CD14-positive monocyte (primary cell): ENCODE data around the gene GEN1. TPM values are rescaled to one million over a fixed set of nuclear protein-coding genes. Genes with fewer than 3 reads are reported as not detected.
A peak's percentile ranks its signal among the peaks of the same experiment; 100 is the strongest.

ENCODE experiments used
- DNase-seq, 3 donors: peaks; one replicate each; pipeline ENCODE4 v3.0.0-alpha.2; 2011 to 2022
- H2AFZ ChIP-seq: 2 replicates; pipeline ENCODE4 v1.6.0; 2012; ENCODE audit warnings: mild to moderate bottlenecking, low read depth, low read length, inconsistent platforms; ENCODE audit not compliant: insufficient read depth, poor library complexity, severe bottlenecking
- H3K27ac ChIP-seq, 2 donors: 1 replicate in 1 of 2; 2 replicates in 1 of 2; pipeline ENCODE4 v1.5.1; 2012 to 2013; ENCODE audit warnings: low read length in 2 of 2, control low read depth in 1 of 2, inconsistent platforms in 1 of 2, low read depth in 1 of 2, mild to moderate bottlenecking in 1 of 2
- H3K27me3 ChIP-seq, 2 donors: one replicate each; pipeline versions ENCODE4 v1.6.0 to v1.6.1; 2011 to 2013; ENCODE audit warnings: low read length in 2 of 2; ENCODE audit not compliant: control insufficient read depth in 2 of 2, insufficient read depth in 2 of 2
- H3K36me3 ChIP-seq, 2 donors: replicated peaks in 1 of 2; 1 replicate in 1 of 2; 2 replicates in 1 of 2; pipeline versions ENCODE4 v1.5.1 to v1.6.1; 2012 to 2013; ENCODE audit warnings: low read length in 2 of 2, control low read depth in 1 of 2, inconsistent platforms in 1 of 2, mild to moderate bottlenecking in 1 of 2; ENCODE audit not compliant: insufficient read depth in 2 of 2, control insufficient read depth in 1 of 2
- H3K4me1 ChIP-seq, 2 donors: 1 replicate in 1 of 2; 2 replicates in 1 of 2; pipeline versions ENCODE4 v1.5.1 to v1.6.1; 2012 to 2013; ENCODE audit warnings: low read length in 2 of 2, control low read depth in 1 of 2, inconsistent platforms in 1 of 2, mild to moderate bottlenecking in 1 of 2, moderate library complexity in 1 of 2; ENCODE audit not compliant: insufficient read depth in 2 of 2, control insufficient read depth in 1 of 2
- H3K4me2 ChIP-seq: replicated peaks from 2 replicates; pipeline ENCODE3; 2012; ENCODE audit warnings: low read length, moderate library complexity, mild to moderate bottlenecking; ENCODE audit not compliant: poor library complexity, severe bottlenecking; ENCODE audit errors: extremely low read depth
- H3K4me3 ChIP-seq, 3 experiments: fragments of 200-600 bp in 1 of 3; sonication (generic) in 1 of 3; replicated peaks in 1 of 3; 1 replicate in 2 of 3; 2 replicates in 1 of 3; pipeline ENCODE4 v1.5.1; 2011 to 2013; ENCODE audit warnings: low read length in 3 of 3, mild to moderate bottlenecking in 3 of 3, control low read depth in 2 of 3, low read depth in 2 of 3, inconsistent platforms in 1 of 3, moderate library complexity in 1 of 3
- H3K79me2 ChIP-seq: 2 replicates; pipeline ENCODE4 v1.6.0; 2012; ENCODE audit warnings: mild to moderate bottlenecking, control low read depth, inconsistent platforms, low read length, moderate library complexity; ENCODE audit not compliant: insufficient read depth
- H3K9ac ChIP-seq: 2 replicates; pipeline ENCODE4 v1.6.0; 2017; ENCODE audit warnings: low read length, mild to moderate bottlenecking; ENCODE audit not compliant: insufficient read depth, poor library complexity, severe bottlenecking
- H3K9me3 ChIP-seq, 2 donors: replicated peaks in 1 of 2; 1 replicate in 1 of 2; 2 replicates in 1 of 2; pipeline versions ENCODE4 v1.5.1 to v1.6.1; 2012 to 2013; ENCODE audit warnings: low read length in 2 of 2, control low read depth in 1 of 2; ENCODE audit not compliant: control insufficient read depth in 1 of 2, insufficient read depth in 1 of 2
- H4K20me1 ChIP-seq: 2 replicates; pipeline ENCODE4 v1.6.0; 2012; ENCODE audit warnings: mild to moderate bottlenecking, low read length, control low read depth, moderate library complexity; ENCODE audit not compliant: insufficient read depth
- H3K27ac Mint-ChIP-seq, 7 donors: one replicate each; pipeline ENCODE4 v1.8.0; 2020; ENCODE audit warnings: mild to moderate bottlenecking in 7 of 7, mixed read lengths in 7 of 7, moderate library complexity in 6 of 7, inconsistent platforms in 2 of 7
- H3K27me3 Mint-ChIP-seq, 3 donors: one replicate each; pipeline ENCODE4 v1.8.0; 2021 to 2022; ENCODE audit warnings: low read depth in 3 of 3, mild to moderate bottlenecking in 3 of 3, mixed read lengths in 3 of 3, moderate library complexity in 3 of 3, inconsistent platforms in 1 of 3
- H3K36me3 Mint-ChIP-seq, 2 donors: one replicate each; pipeline ENCODE4 v1.8.0; 2020; ENCODE audit warnings: mixed read lengths in 2 of 2, inconsistent platforms in 1 of 2, mild to moderate bottlenecking in 1 of 2
- H3K4me1 Mint-ChIP-seq: one replicate; pipeline ENCODE4 v1.8.0; 2020; ENCODE audit warnings: mild to moderate bottlenecking, mixed read lengths
- H3K4me3 Mint-ChIP-seq, 2 donors: one replicate each; pipeline ENCODE4 v1.8.0; 2020; ENCODE audit warnings: mild to moderate bottlenecking in 2 of 2, mixed read lengths in 2 of 2, moderate library complexity in 1 of 2
- H3K9me3 Mint-ChIP-seq, 7 donors: one replicate each; pipeline ENCODE4 v1.8.0; 2020 to 2022; ENCODE audit warnings: mixed read lengths in 7 of 7, mild to moderate bottlenecking in 6 of 7, moderate library complexity in 6 of 7, inconsistent platforms in 2 of 7
- WGBS: methylation state at CpG from one replicate; pipeline ENCODE4 v1.1.5; 2013; ENCODE audit warnings: missing lambda C conversion rate; ENCODE audit not compliant: insufficient coverage; 5-methylcytosine and 5-hydroxymethylcytosine counted together
- intact Hi-C, 2 donors: fragments of 100-400 bp; cut with micrococcal nuclease; formaldehyde crosslinking; loops; one replicate each; pipeline versions ENCODE4 v1.15.0 to v1.15.1; 2023
- polyA plus RNA-seq, 3 donors: library from polyadenylated mRNA; depleted of rRNA in 1 of 3; unstranded in 2 of 3; stranded (reverse) in 1 of 3; fragments of 300-500 nt in 2 of 3; fragments of >200 nt in 1 of 3; fragmentation: Illumina TruSeq in 2 of 3; gene quantifications; 1 replicate in 2 of 3; 2 replicates in 1 of 3; pipeline ENCODE4 v1.2.3, GENCODE V29; 2012 to 2021
- TF ChIP-seq, protein P1 (sequence below): fragments of 200-600 bp; IDR thresholded peaks from one replicate; pipeline ENCODE4 v1.8.0; 2022; ENCODE audit warnings: antibody characterized with exemption, mild to moderate bottlenecking

GEN1 gene
- polyA plus RNA-seq, 3 donors: 0.79 to 3.6 (median 0.96) TPM

- no CpG with 5 or more reads among the region's 2 CpGs for WGBS
- no peak overlapping the region for H3K4me3 Mint-ChIP-seq
- H3K27me3 Mint-ChIP-seq: peaks cover 0 to 3% (median 2%) of the 10 kb centered on the region in 3 donors
- no peaks in the 10 kb centered on the region for H3K79me2 ChIP-seq
- H4K20me1 ChIP-seq: no peaks in the 10 kb centered on the region
- TF ChIP-seq, protein P1, sequence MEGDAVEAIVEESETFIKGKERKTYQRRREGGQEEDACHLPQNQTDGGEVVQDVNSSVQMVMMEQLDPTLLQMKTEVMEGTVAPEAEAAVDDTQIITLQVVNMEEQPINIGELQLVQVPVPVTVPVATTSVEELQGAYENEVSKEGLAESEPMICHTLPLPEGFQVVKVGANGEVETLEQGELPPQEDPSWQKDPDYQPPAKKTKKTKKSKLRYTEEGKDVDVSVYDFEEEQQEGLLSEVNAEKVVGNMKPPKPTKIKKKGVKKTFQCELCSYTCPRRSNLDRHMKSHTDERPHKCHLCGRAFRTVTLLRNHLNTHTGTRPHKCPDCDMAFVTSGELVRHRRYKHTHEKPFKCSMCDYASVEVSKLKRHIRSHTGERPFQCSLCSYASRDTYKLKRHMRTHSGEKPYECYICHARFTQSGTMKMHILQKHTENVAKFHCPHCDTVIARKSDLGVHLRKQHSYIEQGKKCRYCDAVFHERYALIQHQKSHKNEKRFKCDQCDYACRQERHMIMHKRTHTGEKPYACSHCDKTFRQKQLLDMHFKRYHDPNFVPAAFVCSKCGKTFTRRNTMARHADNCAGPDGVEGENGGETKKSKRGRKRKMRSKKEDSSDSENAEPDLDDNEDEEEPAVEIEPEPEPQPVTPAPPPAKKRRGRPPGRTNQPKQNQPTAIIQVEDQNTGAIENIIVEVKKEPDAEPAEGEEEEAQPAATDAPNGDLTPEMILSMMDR: no peak
- H3K27me3 ChIP-seq: no peaks in the 10 kb centered on the region
- H3K9ac ChIP-seq: no peak overlapping the region
- no peak overlapping the region for H3K4me3 ChIP-seq
- DNase-seq: no peak
- H3K9me3 Mint-ChIP-seq: peaks cover 0 to 2% (median 0%) of the 10 kb centered on the region in 7 donors
- intact Hi-C loops: no loop called here
- no peaks in the 10 kb centered on the region for H3K9me3 ChIP-seq
- H3K4me1 Mint-ChIP-seq: peaks cover 25% of the 10 kb centered on the region
- H3K27ac Mint-ChIP-seq: no peak overlapping the region
- no peaks in the 10 kb centered on the region for H3K36me3 ChIP-seq
- no peak overlapping the region for H3K4me2 ChIP-seq
- no peaks in the 10 kb centered on the region for H3K36me3 Mint-ChIP-seq
- H3K4me1 ChIP-seq: peaks cover 12 to 15% of the 10 kb centered on the region in 2 donors
- H2AFZ ChIP-seq: no peak overlapping the region
- H3K27ac ChIP-seq: no peak overlapping the region
Observed at GRCh38 chr2:17818235-17818815, 64.4 kb downstream of the GEN1 start.

DNA sequence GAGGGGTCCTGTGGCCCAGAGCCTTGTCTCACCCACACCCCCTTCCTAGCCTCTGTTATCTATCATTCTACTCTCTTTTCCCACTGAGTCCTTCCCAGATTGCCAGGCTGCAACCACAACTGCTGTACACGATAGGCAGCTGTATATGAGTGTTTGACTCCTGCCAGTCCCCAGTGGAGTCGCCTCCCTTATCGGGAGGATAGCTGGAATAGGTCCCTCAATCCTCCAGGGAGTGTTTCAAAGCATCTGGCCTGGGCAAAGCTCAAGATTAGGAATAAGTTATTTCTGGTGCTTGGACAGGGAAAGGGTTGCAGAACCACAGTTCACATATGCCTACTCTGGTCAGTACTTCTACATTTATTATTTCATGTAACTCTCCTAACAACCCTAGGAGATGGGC, 67.1 kb downstream of the GEN1 start:
- Histone ChIP-seq H3K27ac (no peak overlapping the region), H3K27me3 (no peaks in the 10 kb centered on the region), H3K36me3 (no peaks in the 10 kb centered on the region), H3K9me3 (no peaks in the 10 kb centered on the region), H3K9ac (no peak overlapping the region), H3K4me2 (no peak overlapping the region), H3K79me2 (no peaks in the 10 kb centered on the region), H2AFZ (peak overlapping the region; percentile 31), H3K4me1 (peaks cover 8% of the 10 kb centered on the region in 2 donors), H4K20me1 (no peaks in the 10 kb centered on the region), H3K4me3 (no peak overlapping the region)
- DNase-seq: no peak
- intact Hi-C loops: no loop called here
- TF ChIP-seq, protein P1: no peak
- H3K36me3 Mint-ChIP-seq: no peaks in the 10 kb centered on the region
- H3K4me3 Mint-ChIP-seq: no peak overlapping the region
- H3K9me3 Mint-ChIP-seq: peaks cover 0 to 2% (median 0%) of the 10 kb centered on the region in 7 donors
- H3K27me3 Mint-ChIP-seq: peaks cover 2 to 3% (median 2%) of the 10 kb centered on the region in 3 donors
- H3K4me1 Mint-ChIP-seq: peaks cover 15% of the 10 kb centered on the region
- H3K27ac Mint-ChIP-seq: no peak overlapping the region
- WGBS: no CpG with 5 or more reads among the region's 3 CpGs
